T47D (cell line): ENCODE results near the gene TMEM179.

Experiments used
- DNase-seq, 2 experiments: peaks; one replicate each; pipeline versions ENCODE4 v3.0.0 to v3.0.0-alpha.2; 2011 to 2012; ENCODE audit warnings: low read depth in 1 of 2, low spot score in 1 of 2
- JUND ChIP-seq: IDR thresholded peaks from 2 replicates; pipeline ENCODE4 v1.6.1; 2012; ENCODE audit warnings: low read depth
- in situ Hi-C: cut with HindIII; loops from 2 replicates; pipeline ENCODE4 v1.10.0; 2016; ENCODE audit warnings: low sequenced_read_pairs, low pct_unique_long_range_greater_than_20kb

Gene TMEM179

DNA sequence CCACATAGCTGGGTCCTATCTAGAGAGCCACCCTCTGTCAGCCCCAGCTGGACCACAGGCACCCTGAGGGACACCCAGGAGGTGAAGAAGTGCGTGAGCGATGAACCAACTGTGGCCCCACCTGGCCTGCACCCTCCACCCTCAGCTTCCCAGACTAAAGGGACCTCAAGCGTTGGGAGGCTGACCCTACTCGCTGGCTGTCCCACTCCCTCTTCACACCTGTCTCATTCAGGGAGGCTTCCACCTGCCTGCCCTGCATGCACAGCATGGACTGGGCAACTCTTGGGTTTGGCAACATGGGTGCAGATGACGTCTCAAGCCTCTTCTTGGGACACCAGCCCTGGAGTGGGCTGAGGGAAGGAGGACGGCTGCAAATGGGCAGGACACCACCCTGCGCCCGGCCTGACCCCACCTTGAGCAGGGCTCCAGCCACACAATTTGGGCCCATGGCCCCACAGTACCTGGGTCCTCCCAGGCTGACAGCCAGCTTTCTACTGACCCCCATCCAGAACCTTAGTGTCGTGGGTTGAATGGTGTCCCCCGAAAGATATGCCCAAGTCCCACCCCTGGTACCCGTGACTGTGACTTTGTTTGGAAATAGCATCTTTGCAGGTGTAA is 2.1 kb downstream of the TMEM179 start:
- no peak for TF ChIP-seq JUND
- no peak for DNase-seq
- in situ Hi-C loops, result no loop called here

DNA sequence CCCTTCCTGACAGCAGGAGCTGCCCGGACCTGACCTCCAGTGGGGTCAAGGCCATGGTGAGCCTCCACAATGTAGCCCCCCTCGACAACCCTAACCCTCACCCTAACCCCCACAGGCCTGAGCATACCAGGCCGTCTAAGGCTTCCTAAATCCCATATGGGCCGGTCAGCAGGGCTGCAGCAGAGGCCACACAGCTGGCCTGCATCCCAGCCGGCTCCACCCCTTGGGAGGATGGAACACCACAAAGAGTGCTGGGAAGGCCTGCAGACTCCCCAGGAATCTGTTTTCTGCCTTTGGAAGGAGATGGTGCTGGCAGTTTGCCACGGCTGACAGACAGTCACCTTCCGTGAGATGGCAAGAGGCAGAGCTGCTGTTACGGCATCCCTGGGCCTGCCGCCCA is 2.8 kb downstream of the TMEM179 start:
- TF ChIP-seq JUND, result no peak
- in situ Hi-C loops, result no loop called here
- DNase-seq, result no peak

GRCh38 chr14:104600805-104601204 is 3.8 kb downstream of the TMEM179 start:
- DNase-seq, result no peak
- in situ Hi-C loops, result no loop called here
- no peak for TF ChIP-seq JUND

DNA sequence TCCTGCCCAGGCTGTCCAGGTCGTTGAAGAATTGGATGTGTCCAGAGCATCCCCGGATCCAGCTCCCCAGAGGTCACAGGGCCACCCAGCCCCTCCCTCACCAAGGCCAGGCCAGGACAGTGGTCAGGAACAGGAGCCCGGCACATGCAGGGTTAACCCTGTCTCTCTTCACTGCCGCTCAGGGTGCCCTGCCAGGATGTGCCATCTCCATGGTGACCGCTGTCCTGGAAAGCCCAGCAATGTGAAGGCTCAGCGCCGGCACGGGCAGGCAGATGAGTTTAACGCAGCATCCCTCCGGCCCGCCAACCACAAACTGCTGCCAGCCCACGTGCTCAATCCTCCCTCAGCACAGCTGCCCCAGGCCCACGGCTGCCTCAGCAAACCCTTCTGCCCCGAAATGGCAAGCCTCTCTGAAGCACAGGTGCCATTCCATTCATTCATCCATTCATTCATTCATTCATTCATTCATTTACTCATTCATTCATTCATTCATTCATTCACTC is 4.4 kb downstream of the TMEM179 start:
- in situ Hi-C loops, result no loop called here
- DNase-seq, result peak in 1 of 2 experiments; percentile 33
- no peak for TF ChIP-seq JUND

- TF ChIP-seq JUND, result no peak
- in situ Hi-C loops, result no loop called here
- no peak for DNase-seq
These were observed 5.1 kb downstream of the TMEM179 start for GRCh38 chr14:104599446-104599845.

- no peak for DNase-seq
- in situ Hi-C loops, result no loop called here
- no peak for TF ChIP-seq JUND
These were observed 5.7 kb downstream of the TMEM179 start for GRCh38 chr14:104598910-104599273.

GRCh38 chr14:104598039-104598909 is 6.3 kb downstream of the TMEM179 start:
- in situ Hi-C loops, result no loop called here
- DNase-seq, result no peak
- TF ChIP-seq JUND, result no peak

DNA sequence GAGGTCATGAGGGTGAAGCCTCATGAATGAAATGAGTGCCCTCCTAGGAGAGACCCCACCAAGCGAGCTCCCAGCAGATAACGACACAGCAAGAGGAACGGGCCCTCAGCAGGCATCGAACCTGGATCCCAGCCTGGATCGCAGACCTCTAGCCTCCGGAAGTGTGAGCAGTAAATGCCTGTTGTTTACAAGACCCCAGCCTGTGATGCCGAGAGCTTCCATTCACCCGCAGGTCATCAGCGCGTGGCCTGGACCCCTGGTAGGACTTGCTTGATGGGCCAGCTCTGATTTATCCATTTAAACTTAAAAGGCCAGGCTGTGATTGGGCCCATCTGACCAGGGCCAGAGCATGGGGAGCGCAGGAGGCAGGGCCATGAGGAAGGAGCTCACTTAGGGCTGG is 7.0 kb downstream of the TMEM179 start:
- TF ChIP-seq JUND, result no peak
- in situ Hi-C loops, result no loop called here
- DNase-seq, result no peak

DNA sequence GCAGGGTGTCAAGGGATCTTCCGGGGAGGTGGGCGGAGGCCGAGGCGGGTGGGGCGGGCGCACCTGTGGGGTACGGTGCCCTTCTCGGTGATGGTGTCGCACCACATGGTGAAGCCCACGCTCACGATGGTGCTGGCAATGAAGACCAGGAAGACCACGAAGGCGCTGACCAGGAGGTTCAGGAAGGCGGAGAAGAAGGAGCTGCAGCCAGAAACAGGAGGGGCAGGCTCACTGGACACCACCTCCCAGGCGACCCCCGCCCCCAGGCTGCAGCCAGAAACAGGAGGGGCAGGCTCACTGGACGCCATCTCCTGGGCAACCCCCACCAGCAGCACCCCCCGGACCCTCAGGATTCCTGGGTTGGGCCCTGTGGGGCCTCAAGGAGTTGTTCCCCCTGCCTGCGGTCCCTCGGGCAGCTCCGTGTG is 7.6 kb downstream of the TMEM179 start:
- no peak for TF ChIP-seq JUND
- DNase-seq, result no peak
- in situ Hi-C loops, result no loop called here

DNA sequence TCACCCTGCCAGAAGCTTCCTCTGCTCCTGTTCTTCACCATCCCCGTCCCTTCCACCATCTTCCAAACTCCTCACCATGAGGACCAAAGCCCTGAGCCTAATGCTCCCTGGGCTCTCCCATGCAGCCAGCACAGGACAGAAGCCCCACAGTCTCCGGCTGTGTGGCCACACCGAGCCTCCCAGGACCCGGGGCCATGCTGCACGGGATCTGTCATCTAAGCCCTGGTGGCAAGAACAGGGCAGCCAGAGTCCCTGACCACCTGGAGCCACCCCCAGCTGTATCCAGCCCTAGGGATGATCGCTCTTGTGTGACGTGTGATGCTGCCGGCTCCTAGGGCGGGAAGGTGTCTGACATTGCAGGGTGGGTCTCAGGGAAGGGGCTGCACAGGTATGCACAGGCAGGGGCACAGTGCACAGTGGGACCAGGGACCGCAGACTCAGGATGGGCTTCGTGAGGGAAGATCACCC is 8.1 kb downstream of the TMEM179 start:
- TF ChIP-seq JUND, result no peak
- no peak for DNase-seq

DNA sequence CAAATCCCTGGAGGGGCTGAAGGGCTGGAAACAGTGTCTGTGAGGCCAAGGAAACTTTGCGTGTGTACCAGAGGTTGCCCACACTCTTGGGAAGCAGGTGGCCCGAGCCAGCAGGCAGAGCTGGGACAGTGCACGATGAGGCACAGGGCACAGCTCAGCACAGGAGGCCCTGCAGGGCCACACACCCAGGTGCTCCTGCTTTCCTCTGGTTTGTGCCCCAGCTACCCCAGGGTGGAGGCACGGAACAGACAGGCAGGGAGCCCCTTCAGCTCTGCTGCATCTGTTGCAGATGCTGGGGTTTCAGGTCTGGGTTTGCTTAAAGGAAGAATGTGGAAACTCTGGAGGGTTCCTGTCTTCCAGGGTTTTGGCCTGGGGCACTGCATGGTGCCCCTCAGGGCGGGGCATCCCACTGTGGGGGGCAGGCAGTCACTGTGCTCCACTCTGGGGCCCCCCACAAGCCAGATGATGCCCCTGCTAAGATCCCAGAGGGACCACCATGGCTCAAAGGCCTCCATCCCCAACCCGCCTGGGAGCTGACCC is 8.6 kb downstream of the TMEM179 start:
- DNase-seq, result no peak
- in situ Hi-C loops, result no loop called here
- no peak for TF ChIP-seq JUND

More for the DNA sequence above, 8.1 kb downstream of the TMEM179 start:
- in situ Hi-C loops, result no loop called here

DNA sequence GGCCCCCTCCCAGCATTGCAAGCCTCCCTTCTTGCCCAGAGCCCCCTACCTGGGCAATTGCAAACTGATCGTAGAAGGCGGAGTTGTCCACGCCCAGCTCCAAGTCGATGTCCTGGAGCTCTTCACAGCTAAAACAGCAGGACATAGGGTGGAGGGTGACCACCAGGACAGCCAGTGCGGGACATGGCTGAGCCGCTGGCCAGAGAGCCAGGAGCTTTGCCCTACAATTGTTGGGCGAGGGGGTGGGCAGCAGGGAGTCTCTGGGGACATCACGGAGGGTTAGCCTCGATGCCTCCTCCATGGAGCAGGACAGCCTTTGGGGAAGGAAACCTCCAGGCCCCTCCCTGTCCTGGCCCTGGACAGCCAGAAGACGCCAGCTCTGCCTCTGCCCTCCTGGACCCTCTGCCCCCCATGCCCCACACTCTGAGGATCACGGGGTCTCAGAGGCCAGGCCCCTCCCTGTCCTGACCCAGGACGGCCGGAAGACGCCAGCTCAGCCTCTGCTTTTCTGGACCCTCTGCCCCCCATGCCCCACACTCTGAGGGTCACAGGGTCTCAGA is 9.4 kb downstream of the TMEM179 start:
- TF ChIP-seq JUND, result no peak
- in situ Hi-C loops, result no loop called here
- DNase-seq, result no peak
